ENCODE results near the gene BYSL.

The BYSL gene

DNA sequence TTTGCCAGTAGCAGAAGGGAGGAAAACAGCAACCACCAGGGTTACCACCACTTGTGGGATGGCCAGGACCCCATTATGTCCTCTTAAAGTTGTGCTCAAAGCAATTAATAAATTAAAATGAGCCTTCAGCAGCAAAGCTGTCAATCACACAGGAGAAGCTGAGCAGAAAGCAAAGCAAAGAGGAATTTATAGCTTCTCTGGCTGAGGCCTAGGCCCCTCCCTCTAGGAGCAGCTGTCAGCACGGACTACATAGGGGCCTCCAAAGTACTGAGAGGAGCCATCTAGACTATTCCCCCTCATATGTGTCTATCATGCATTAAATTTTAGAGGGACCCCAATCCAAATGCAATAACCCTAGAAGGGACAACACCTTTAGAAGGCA lies 13.9 kb downstream of the BYSL start:
- TF ChIP-seq POLR2AphosphoS5 (IDR thresholded peaks at IDR 0.05; ENCODE audit: low read depth, low read length) (no peak), FOXP2 (optimal IDR thresholded peaks at IDR 0.05; ENCODE audit: borderline replicate concordance, extremely low read depth, extremely low read length, insufficient read depth) (no peak)

DNA sequence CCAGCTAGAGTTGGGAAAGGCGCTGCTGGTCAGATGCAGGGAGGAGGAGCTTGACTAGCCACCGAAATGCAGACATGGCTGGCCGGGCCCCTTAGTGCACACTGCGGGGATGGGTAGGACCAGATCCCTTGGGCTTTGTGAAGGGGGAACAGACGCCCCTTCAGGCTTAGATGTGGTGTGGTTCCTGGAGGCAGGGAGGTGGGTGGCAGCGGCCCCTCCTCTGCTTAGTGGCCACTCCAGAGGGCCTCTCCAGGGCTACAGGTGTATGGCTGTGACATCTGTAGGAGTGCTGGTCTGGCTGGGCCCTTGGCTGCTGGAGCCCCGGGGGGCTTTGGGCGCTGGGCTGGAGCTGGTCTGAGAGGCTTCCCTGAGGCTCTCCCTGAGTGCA lies 14.4 kb downstream of the BYSL start:
- TF ChIP-seq FOXP2 (optimal IDR thresholded peaks at IDR 0.05; ENCODE audit: borderline replicate concordance, extremely low read depth, extremely low read length, insufficient read depth): no peak
- TF ChIP-seq TAF1 (IDR thresholded peaks at IDR 0.05; ENCODE audit: borderline replicate concordance, insufficient read depth, low read length): no peak
- TF ChIP-seq POLR2AphosphoS5 (IDR thresholded peaks at IDR 0.05; ENCODE audit: low read depth, low read length): no peak
- TF ChIP-seq, protein P1, sequence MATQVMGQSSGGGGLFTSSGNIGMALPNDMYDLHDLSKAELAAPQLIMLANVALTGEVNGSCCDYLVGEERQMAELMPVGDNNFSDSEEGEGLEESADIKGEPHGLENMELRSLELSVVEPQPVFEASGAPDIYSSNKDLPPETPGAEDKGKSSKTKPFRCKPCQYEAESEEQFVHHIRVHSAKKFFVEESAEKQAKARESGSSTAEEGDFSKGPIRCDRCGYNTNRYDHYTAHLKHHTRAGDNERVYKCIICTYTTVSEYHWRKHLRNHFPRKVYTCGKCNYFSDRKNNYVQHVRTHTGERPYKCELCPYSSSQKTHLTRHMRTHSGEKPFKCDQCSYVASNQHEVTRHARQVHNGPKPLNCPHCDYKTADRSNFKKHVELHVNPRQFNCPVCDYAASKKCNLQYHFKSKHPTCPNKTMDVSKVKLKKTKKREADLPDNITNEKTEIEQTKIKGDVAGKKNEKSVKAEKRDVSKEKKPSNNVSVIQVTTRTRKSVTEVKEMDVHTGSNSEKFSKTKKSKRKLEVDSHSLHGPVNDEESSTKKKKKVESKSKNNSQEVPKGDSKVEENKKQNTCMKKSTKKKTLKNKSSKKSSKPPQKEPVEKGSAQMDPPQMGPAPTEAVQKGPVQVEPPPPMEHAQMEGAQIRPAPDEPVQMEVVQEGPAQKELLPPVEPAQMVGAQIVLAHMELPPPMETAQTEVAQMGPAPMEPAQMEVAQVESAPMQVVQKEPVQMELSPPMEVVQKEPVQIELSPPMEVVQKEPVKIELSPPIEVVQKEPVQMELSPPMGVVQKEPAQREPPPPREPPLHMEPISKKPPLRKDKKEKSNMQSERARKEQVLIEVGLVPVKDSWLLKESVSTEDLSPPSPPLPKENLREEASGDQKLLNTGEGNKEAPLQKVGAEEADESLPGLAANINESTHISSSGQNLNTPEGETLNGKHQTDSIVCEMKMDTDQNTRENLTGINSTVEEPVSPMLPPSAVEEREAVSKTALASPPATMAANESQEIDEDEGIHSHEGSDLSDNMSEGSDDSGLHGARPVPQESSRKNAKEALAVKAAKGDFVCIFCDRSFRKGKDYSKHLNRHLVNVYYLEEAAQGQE (IDR thresholded peaks at IDR 0.05; ENCODE audit: insufficient read depth in 1 of 2, low read depth in 2 of 2, low read length in 2 of 2): no peak
- TF ChIP-seq SIN3A (IDR thresholded peaks at IDR 0.05; ENCODE audit: borderline replicate concordance, insufficient read depth, low read length): no peak

GRCh38 chr6:41936073-41936837 lies 15.0 kb downstream of the BYSL start:
- TF ChIP-seq SIN3A (IDR thresholded peaks at IDR 0.05; ENCODE audit: borderline replicate concordance, insufficient read depth, low read length): no peak
- TF ChIP-seq POLR2AphosphoS5 (IDR thresholded peaks at IDR 0.05; ENCODE audit: low read depth, low read length): 0 out of 2 replicates have a peak, but pooled peaks have one; percentile 15
- no peak for TF ChIP-seq TAF1 (IDR thresholded peaks at IDR 0.05; ENCODE audit: borderline replicate concordance, insufficient read depth, low read length)

DNA sequence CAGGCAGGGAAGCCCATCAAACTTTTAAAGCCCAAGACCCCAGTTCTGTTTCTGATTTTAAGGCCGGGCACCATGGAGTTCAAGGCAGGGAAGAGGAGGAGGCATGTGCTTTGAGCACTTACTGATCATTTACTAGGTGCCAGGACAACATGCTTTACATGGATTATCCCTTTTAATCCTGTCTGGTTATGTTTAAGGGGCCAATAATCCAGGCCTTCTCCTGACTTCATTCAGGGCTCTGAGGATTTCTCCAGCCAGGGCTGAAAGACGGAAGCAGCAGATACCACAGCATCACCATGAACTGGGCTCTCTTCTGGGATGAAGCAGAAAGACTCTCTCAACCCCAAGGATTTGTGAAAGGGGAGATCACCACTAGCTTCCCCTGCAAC lies 16.2 kb downstream of the BYSL start:
- TF ChIP-seq SIN3A (IDR thresholded peaks at IDR 0.05; ENCODE audit: borderline replicate concordance, insufficient read depth, low read length): no peak
- TF ChIP-seq, protein P1 (IDR thresholded peaks at IDR 0.05; ENCODE audit: insufficient read depth in 1 of 2, low read depth in 2 of 2, low read length in 2 of 2): no peak
- no peak for TF ChIP-seq FOXP2 (optimal IDR thresholded peaks at IDR 0.05; ENCODE audit: borderline replicate concordance, extremely low read depth, extremely low read length, insufficient read depth)
- no peak for TF ChIP-seq POLR2AphosphoS5 (IDR thresholded peaks at IDR 0.05; ENCODE audit: low read depth, low read length)
- no peak for TF ChIP-seq TAF1 (IDR thresholded peaks at IDR 0.05; ENCODE audit: borderline replicate concordance, insufficient read depth, low read length)

- TF ChIP-seq TAF1 (IDR thresholded peaks at IDR 0.05; ENCODE audit: borderline replicate concordance, insufficient read depth, low read length) (no peak), POLR2AphosphoS5 (IDR thresholded peaks at IDR 0.05; ENCODE audit: low read depth, low read length) (peak; percentile 24; the same call in 1 of the 2 replicates)
Measured at GRCh38 chr6:41937861-41938574, 16.7 kb downstream of the BYSL start.

DNA sequence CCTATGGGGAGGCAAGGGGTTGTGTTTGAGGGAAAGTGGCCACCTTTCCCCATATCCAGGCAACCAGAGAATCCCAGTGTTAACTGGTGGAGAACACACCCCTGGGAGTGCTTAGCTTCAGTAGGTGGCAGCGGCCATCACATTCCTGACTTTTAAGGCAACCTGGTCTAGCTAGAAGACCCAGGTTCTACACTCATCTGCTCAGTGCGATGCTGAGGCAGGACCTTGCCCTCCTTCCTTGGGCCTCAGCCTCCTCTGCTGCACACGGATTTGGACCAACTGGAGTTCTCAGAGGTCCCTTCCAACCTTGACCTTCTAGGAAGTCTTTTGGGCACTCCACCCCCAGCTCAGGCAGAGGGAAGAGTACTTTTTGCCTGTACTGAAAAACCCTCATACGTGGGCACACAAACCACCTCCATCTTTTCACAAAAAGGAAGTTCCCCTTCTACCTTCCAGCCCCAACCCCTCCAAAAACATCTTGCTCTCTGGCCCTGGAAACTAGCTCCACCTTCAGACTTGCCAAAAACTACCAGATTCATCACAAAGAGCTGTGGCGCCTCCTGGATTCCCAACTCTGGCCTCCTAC lies 17.4 kb downstream of the BYSL start:
- TF ChIP-seq POLR2AphosphoS5 (IDR thresholded peaks at IDR 0.05; ENCODE audit: low read depth, low read length): no peak
- no peak for TF ChIP-seq TAF1 (IDR thresholded peaks at IDR 0.05; ENCODE audit: borderline replicate concordance, insufficient read depth, low read length)
- TF ChIP-seq, protein P1 (IDR thresholded peaks at IDR 0.05; ENCODE audit: insufficient read depth in 1 of 2, low read depth in 2 of 2, low read length in 2 of 2): no peak
- TF ChIP-seq FOXP2 (optimal IDR thresholded peaks at IDR 0.05; ENCODE audit: borderline replicate concordance, extremely low read depth, extremely low read length, insufficient read depth): no peak
- TF ChIP-seq SIN3A (IDR thresholded peaks at IDR 0.05; ENCODE audit: borderline replicate concordance, insufficient read depth, low read length): no peak

All from PFSK-1 (cell line).